HG03025 (cell line): ENCODE data around the gene ABCC10.
"Not testable (repeated sequence)": the region's sequence is repeated elsewhere in the genome, so short reads cannot be mapped to it uniquely, and the experiment has no call there.

ENCODE experiments used
- ATAC-seq: cut with Tn5 transposase; IDR thresholded peaks from one replicate; pipeline ENCODE4 v1.9.1; 2021; ENCODE audit warnings: mild to moderate bottlenecking, moderate library complexity; ENCODE audit not compliant: unreplicated experiment, low FRiP score

Gene ABCC10

GRCh38 chr6:43464337-43464736 is 37.0 kb downstream of the ABCC10 start:
- no peak for ATAC-seq

- no peak for ATAC-seq
These were observed 38.6 kb downstream of the ABCC10 start for GRCh38 chr6:43465948-43466347.

- not testable (repeated sequence) for ATAC-seq
These were observed 39.9 kb downstream of the ABCC10 start for GRCh38 chr6:43467265-43467664.

- no peak for ATAC-seq
These were observed 40.4 kb downstream of the ABCC10 start for GRCh38 chr6:43467752-43468151.

GRCh38 chr6:43468240-43468639 is 40.9 kb downstream of the ABCC10 start:
- ATAC-seq, result no peak

GRCh38 chr6:43468748-43469681 is 41.7 kb downstream of the ABCC10 start:
- ATAC-seq, result no peak

- ATAC-seq, result no peak
These were observed 42.6 kb downstream of the ABCC10 start for GRCh38 chr6:43469947-43470346.

- no peak for ATAC-seq
These were observed 44.1 kb downstream of the ABCC10 start for GRCh38 chr6:43471399-43471798.

GRCh38 chr6:43472515-43472914 is 45.2 kb downstream of the ABCC10 start:
- no peak for ATAC-seq

- no peak for ATAC-seq
These were observed 48.2 kb downstream of the ABCC10 start for GRCh38 chr6:43475516-43475915.

GRCh38 chr6:43476746-43477145 is 49.4 kb downstream of the ABCC10 start:
- no peak for ATAC-seq

- no peak for ATAC-seq
These were observed 50.1 kb downstream of the ABCC10 start, which contains the start of gene TJAP1 for GRCh38 chr6:43477235-43478007. Gene TJAP1 (plus strand): TSS chr6:43477570. CDS start chr6:43499002, 21,432 bp downstream.

- ATAC-seq, result no peak
These were observed 50.6 kb downstream of the ABCC10 start for GRCh38 chr6:43478008-43478372.

- no peak for ATAC-seq
These were observed 53.7 kb downstream of the ABCC10 start for GRCh38 chr6:43481075-43481474.

GRCh38 chr6:43481591-43482236 is 54.4 kb downstream of the ABCC10 start:
- no peak for ATAC-seq

GRCh38 chr6:43488667-43489276 is 61.4 kb downstream of the ABCC10 start:
- no peak for ATAC-seq

- no peak for ATAC-seq
These were observed 62.1 kb downstream of the ABCC10 start for GRCh38 chr6:43489277-43490072.

GRCh38 chr6:43490523-43490939 is 63.2 kb downstream of the ABCC10 start:
- no peak for ATAC-seq

GRCh38 chr6:43491750-43492661 is 64.7 kb downstream of the ABCC10 start:
- no peak for ATAC-seq
